Measurements from ENCODE around the gene INSC.

INSC gene

GRCh38 chr11:15295695-15296094 is 181.0 kb downstream of the INSC start:
- DNase-seq, result no peak
